HG03460 (cell line): ENCODE data around the gene ZNF430.
A peak's percentile ranks its signal among the peaks of the same experiment; 100 is the strongest.
"Not testable (repeated sequence)": the region's sequence is repeated elsewhere in the genome, so short reads cannot be mapped to it uniquely, and the experiment has no call there.

Source experiments
- ATAC-seq: cut with Tn5 transposase; IDR thresholded peaks from one replicate; pipeline ENCODE4 v1.9.1; 2021; ENCODE audit not compliant: unreplicated experiment

Gene ZNF430

GRCh38 chr19:21020298-21021227 is at the start of gene ZNF430:
Gene ZNF430 (plus strand): TSS chr19:21020657. CDS start chr19:21020801, 144 bp downstream.
- ATAC-seq = peak; percentile 96

- ATAC-seq = not testable (repeated sequence)
These were observed 27.7 kb upstream of the ZNF430 start for GRCh38 chr19:20992788-20993187.

GRCh38 chr19:20999731-21000352 is 20.6 kb upstream of the ZNF430 start:
- ATAC-seq = peak; percentile 99

GRCh38 chr19:21021238-21021637 is 781 bp downstream of the ZNF430 start:
- not testable (repeated sequence) for ATAC-seq

GRCh38 chr19:21022996-21023395 is 2.5 kb downstream of the ZNF430 start:
- ATAC-seq = no peak

GRCh38 chr19:21023901-21024300 is 3.4 kb downstream of the ZNF430 start:
- no peak for ATAC-seq

GRCh38 chr19:21028969-21029268 is 8.5 kb downstream of the ZNF430 start:
- ATAC-seq = no peak

GRCh38 chr19:21045028-21045427 is 24.6 kb downstream of the ZNF430 start:
- ATAC-seq = no peak

- ATAC-seq = no peak
These were observed 26.0 kb downstream of the ZNF430 start for GRCh38 chr19:21046489-21046888.

- ATAC-seq = no peak
These were observed 27.3 kb downstream of the ZNF430 start for GRCh38 chr19:21047716-21048115.

GRCh38 chr19:21052902-21053301 is 32.4 kb downstream of the ZNF430 start:
- ATAC-seq = no peak

- no peak for ATAC-seq
These were observed 44.9 kb downstream of the ZNF430 start for GRCh38 chr19:21065336-21065735.

- ATAC-seq = peak; percentile 98
These were observed 61.8 kb downstream of the ZNF430 start, which contains the start of gene ZNF714 for GRCh38 chr19:21082011-21082975. Gene ZNF714 (plus strand): TSS chr19:21082203. CDS start chr19:21098269, 16,066 bp downstream.

GRCh38 chr19:21084343-21084742 is 63.9 kb downstream of the ZNF430 start:
- no peak for ATAC-seq

GRCh38 chr19:21087871-21088270 is 67.4 kb downstream of the ZNF430 start:
- no peak for ATAC-seq

- no peak for ATAC-seq
These were observed 71.7 kb downstream of the ZNF430 start for GRCh38 chr19:21092109-21092508.

- no peak for ATAC-seq
These were observed 74.0 kb downstream of the ZNF430 start for GRCh38 chr19:21094347-21095025.

- ATAC-seq = no peak
These were observed 77.8 kb downstream of the ZNF430 start for GRCh38 chr19:21098291-21098690.

- ATAC-seq = no peak
These were observed 81.2 kb downstream of the ZNF430 start for GRCh38 chr19:21101521-21102242.

- ATAC-seq = no peak
These were observed 88.7 kb downstream of the ZNF430 start for GRCh38 chr19:21109116-21109515.
